Tibial artery (tissue), 4 donors: ENCODE data around the gene RXYLT1.

Source experiments
- DNase-seq, 2 donors: peaks; one replicate each; pipeline ENCODE4 v3.0.0-alpha.2; 2019
- H3K27ac ChIP-seq, 2 donors: fragments of 200-600 bp; sonication (generic) in 1 of 2; 1 replicate in 1 of 2; 2 replicates in 1 of 2; pipeline ENCODE4 v1.5.1; 2018 to 2019; ENCODE audit warnings: mild to moderate bottlenecking in 1 of 2
- H3K27me3 ChIP-seq, 2 donors: fragments of 200-600 bp; sonication (generic) in 1 of 2; one replicate each; pipeline versions ENCODE4 v1.5.1 to v1.6.0; 2016 to 2019
- H3K36me3 ChIP-seq, 3 donors: fragments of 200-600 bp; sonication (generic) in 2 of 3; one replicate each; pipeline ENCODE4 v1.5.1; 2016 to 2019; ENCODE audit warnings: mild to moderate bottlenecking in 2 of 3
- H3K4me1 ChIP-seq, 4 donors: fragments of 200-600 bp; sonication (generic) in 2 of 4; 1 replicate in 3 of 4; 2 replicates in 1 of 4; pipeline ENCODE4 v1.5.1; 2016 to 2019
- H3K4me3 ChIP-seq, 2 donors: fragments of 200-600 bp; sonication (generic) in 1 of 2; 1 replicate in 1 of 2; 2 replicates in 1 of 2; pipeline ENCODE4 v1.5.1; 2018 to 2019; ENCODE audit warnings: mild to moderate bottlenecking in 2 of 2
- H3K9me3 ChIP-seq, 3 donors: fragments of 200-600 bp; sonication (generic) in 1 of 3; one replicate each; pipeline ENCODE4 v1.5.1; 2016 to 2019
- CTCF ChIP-seq, 2 experiments: fragments of 200-600 bp in 1 of 2; fragments of 450-650 bp in 1 of 2; IDR thresholded peaks; one replicate each; pipeline ENCODE4 v1.5.1; 2017 to 2019; ENCODE audit warnings: antibody characterized with exemption in 2 of 2, mild to moderate bottlenecking in 1 of 2, moderate library complexity in 1 of 2
- intact Hi-C: fragments of 100-400 bp; cut with DNase I; formaldehyde crosslinking; loops from one replicate; pipeline ENCODE4 v1.15.0; 2023; ENCODE audit warnings: low total_unique reads

RXYLT1 gene

GRCh38 chr12:63826006-63826585 lies 46.4 kb downstream of the RXYLT1 start:
- Histone ChIP-seq H3K4me3 (no peak overlapping the region), H3K9me3 (no peaks in the 10 kb centered on the region), H3K27ac (no peak overlapping the region), H3K27me3 (no peaks in the 10 kb centered on the region), H3K4me1 (no peaks in the 10 kb centered on the region), H3K36me3 (no peaks in the 10 kb centered on the region)
- no peak for DNase-seq
- peak; percentile 69 to 74 for TF ChIP-seq CTCF (IDR thresholded peaks at IDR 0.05)
- intact Hi-C loops: no loop called here

GRCh38 chr12:63828867-63829266 lies 49.2 kb downstream of the RXYLT1 start:
- Histone ChIP-seq H3K9me3 (no peaks in the 10 kb centered on the region), H3K4me1 (no peaks in the 10 kb centered on the region), H3K27me3 (no peaks in the 10 kb centered on the region), H3K4me3 (no peak overlapping the region), H3K27ac (no peak overlapping the region), H3K36me3 (no peaks in the 10 kb centered on the region)
- DNase-seq: no peak
- TF ChIP-seq CTCF (IDR thresholded peaks at IDR 0.05): no peak
- intact Hi-C loops: no loop called here

- H3K4me3 ChIP-seq: no peak overlapping the region
- H3K36me3 ChIP-seq: no peaks in the 10 kb centered on the region
- no peaks in the 10 kb centered on the region for H3K4me1 ChIP-seq
- H3K27ac ChIP-seq: no peak overlapping the region
- no peaks in the 10 kb centered on the region for H3K9me3 ChIP-seq
- H3K27me3 ChIP-seq: no peaks in the 10 kb centered on the region
- intact Hi-C loops: no loop called here
- DNase-seq: no peak
- TF ChIP-seq CTCF (IDR thresholded peaks at IDR 0.05): no peak
Observed at GRCh38 chr12:63836046-63836445, 56.3 kb downstream of the RXYLT1 start.

GRCh38 chr12:63836936-63837335 lies 57.2 kb downstream of the RXYLT1 start:
- H3K4me1 ChIP-seq: no peaks in the 10 kb centered on the region
- no peak for DNase-seq
- no peak overlapping the region for H3K4me3 ChIP-seq
- no peak overlapping the region for H3K27ac ChIP-seq
- no peaks in the 10 kb centered on the region for H3K9me3 ChIP-seq
- intact Hi-C loops: no loop called here
- H3K27me3 ChIP-seq: no peaks in the 10 kb centered on the region
- no peak for TF ChIP-seq CTCF (IDR thresholded peaks at IDR 0.05)
- H3K36me3 ChIP-seq: no peaks in the 10 kb centered on the region

- no peak for TF ChIP-seq CTCF (IDR thresholded peaks at IDR 0.05)
- no peaks in the 10 kb centered on the region for H3K9me3 ChIP-seq
- H3K27ac ChIP-seq: no peak overlapping the region
- H3K4me1 ChIP-seq: peaks cover 0 to 5% (median 0%) of the 10 kb centered on the region in 4 donors
- H3K4me3 ChIP-seq: no peak overlapping the region
- no peaks in the 10 kb centered on the region for H3K36me3 ChIP-seq
- H3K27me3 ChIP-seq: no peaks in the 10 kb centered on the region
- intact Hi-C loops: loop anchor here (2.0 kb wide), 1 partner anchor 418 kb away; no protein-coding TSS in a partner anchor
- DNase-seq: no peak
Observed at GRCh38 chr12:63838411-63838810, 58.7 kb downstream of the RXYLT1 start.

- Histone ChIP-seq H3K27me3 (no peaks in the 10 kb centered on the region), H3K36me3 (no peaks in the 10 kb centered on the region), H3K4me3 (no peak overlapping the region), H3K27ac (no peak overlapping the region), H3K9me3 (no peaks in the 10 kb centered on the region), H3K4me1 (peaks cover 0 to 18% (median 4%) of the 10 kb centered on the region in 4 donors)
- TF ChIP-seq CTCF (IDR thresholded peaks at IDR 0.05): no peak
- no peak for DNase-seq
- intact Hi-C loops: loop anchor here (5.0 to 10.0 kb wide), 3 partner anchors 244 to 544 kb away; no protein-coding TSS in a partner anchor
Observed at GRCh38 chr12:63841011-63841410, 61.3 kb downstream of the RXYLT1 start.
